HL-60 (cell line): ENCODE data around the gene C6orf52.
"Not testable (repeated sequence)": the region's sequence is repeated elsewhere in the genome, so short reads cannot be mapped to it uniquely, and the experiment has no call there.

Experiments used
- GABPA ChIP-seq: IDR thresholded peaks from 2 replicates; pipeline ENCODE4 v1.6.1; 2012; ENCODE audit warnings: low read depth
- TF ChIP-seq, protein P1 (sequence below): IDR thresholded peaks from one replicate; pipeline ENCODE4 v1.5.1; 2011; ENCODE audit warnings: low read length, control low read depth, inconsistent platforms; ENCODE audit not compliant: insufficient read depth
- TF ChIP-seq, protein P2 (sequence below): IDR thresholded peaks from 2 replicates; pipeline ENCODE4 v1.6.1; 2012; ENCODE audit warnings: low read depth; ENCODE audit not compliant: insufficient replicate concordance

GRCh38 chr6:10660431-10661191 is 33.8 kb downstream of the C6orf52 start:
- TF ChIP-seq, protein P1, sequence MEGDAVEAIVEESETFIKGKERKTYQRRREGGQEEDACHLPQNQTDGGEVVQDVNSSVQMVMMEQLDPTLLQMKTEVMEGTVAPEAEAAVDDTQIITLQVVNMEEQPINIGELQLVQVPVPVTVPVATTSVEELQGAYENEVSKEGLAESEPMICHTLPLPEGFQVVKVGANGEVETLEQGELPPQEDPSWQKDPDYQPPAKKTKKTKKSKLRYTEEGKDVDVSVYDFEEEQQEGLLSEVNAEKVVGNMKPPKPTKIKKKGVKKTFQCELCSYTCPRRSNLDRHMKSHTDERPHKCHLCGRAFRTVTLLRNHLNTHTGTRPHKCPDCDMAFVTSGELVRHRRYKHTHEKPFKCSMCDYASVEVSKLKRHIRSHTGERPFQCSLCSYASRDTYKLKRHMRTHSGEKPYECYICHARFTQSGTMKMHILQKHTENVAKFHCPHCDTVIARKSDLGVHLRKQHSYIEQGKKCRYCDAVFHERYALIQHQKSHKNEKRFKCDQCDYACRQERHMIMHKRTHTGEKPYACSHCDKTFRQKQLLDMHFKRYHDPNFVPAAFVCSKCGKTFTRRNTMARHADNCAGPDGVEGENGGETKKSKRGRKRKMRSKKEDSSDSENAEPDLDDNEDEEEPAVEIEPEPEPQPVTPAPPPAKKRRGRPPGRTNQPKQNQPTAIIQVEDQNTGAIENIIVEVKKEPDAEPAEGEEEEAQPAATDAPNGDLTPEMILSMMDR = not testable (repeated sequence)
- TF ChIP-seq, protein P2, sequence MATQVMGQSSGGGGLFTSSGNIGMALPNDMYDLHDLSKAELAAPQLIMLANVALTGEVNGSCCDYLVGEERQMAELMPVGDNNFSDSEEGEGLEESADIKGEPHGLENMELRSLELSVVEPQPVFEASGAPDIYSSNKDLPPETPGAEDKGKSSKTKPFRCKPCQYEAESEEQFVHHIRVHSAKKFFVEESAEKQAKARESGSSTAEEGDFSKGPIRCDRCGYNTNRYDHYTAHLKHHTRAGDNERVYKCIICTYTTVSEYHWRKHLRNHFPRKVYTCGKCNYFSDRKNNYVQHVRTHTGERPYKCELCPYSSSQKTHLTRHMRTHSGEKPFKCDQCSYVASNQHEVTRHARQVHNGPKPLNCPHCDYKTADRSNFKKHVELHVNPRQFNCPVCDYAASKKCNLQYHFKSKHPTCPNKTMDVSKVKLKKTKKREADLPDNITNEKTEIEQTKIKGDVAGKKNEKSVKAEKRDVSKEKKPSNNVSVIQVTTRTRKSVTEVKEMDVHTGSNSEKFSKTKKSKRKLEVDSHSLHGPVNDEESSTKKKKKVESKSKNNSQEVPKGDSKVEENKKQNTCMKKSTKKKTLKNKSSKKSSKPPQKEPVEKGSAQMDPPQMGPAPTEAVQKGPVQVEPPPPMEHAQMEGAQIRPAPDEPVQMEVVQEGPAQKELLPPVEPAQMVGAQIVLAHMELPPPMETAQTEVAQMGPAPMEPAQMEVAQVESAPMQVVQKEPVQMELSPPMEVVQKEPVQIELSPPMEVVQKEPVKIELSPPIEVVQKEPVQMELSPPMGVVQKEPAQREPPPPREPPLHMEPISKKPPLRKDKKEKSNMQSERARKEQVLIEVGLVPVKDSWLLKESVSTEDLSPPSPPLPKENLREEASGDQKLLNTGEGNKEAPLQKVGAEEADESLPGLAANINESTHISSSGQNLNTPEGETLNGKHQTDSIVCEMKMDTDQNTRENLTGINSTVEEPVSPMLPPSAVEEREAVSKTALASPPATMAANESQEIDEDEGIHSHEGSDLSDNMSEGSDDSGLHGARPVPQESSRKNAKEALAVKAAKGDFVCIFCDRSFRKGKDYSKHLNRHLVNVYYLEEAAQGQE = not testable (repeated sequence)
- not testable (repeated sequence) for TF ChIP-seq GABPA
